ENCODE results near the gene TXNDC2. TPM values are rescaled to one million over a fixed set of nuclear protein-coding genes. Genes with fewer than 3 reads are reported as not detected.

TXNDC2 gene
- total and polyA plus RNA-seq, 4 donors = 0.17 to 0.35 (median 0.27) TPM; not detected in 1

GRCh38 chr18:9868857-9869714 lies 16.7 kb upstream of the TXNDC2 start:
- DNase-seq (ENCODE audit: low read depth in 4 of 6, low spot score in 6 of 6) = no peak
- Histone ChIP-seq H3K27ac (ENCODE audit: low read depth, low read length) (no peak overlapping the region), H3K9me3 (ENCODE audit: control insufficient read depth, insufficient read depth, low read length) (peaks cover 4% of the 10 kb centered on the region), H3K27me3 (ENCODE audit: control insufficient read depth, insufficient read depth, low read length) (no peaks in the 10 kb centered on the region), H3K4me1 (ENCODE audit: control insufficient read depth, insufficient read depth, low read length) (peaks cover 3% of the 10 kb centered on the region), H3K36me3 (ENCODE audit: control insufficient read depth, insufficient read depth, low read length) (no peaks in the 10 kb centered on the region), H3K4me3 (ENCODE audit: low read depth, low read length) (no peak overlapping the region)
- 69% methylated on average over 4 of the region's 6 CpGs for WGBS (ENCODE audit: insufficient coverage)

GRCh38 chr18:9869715-9870430 lies 15.9 kb upstream of the TXNDC2 start:
- Histone ChIP-seq H3K36me3 (ENCODE audit: control insufficient read depth, insufficient read depth, low read length) (no peaks in the 10 kb centered on the region), H3K4me1 (ENCODE audit: control insufficient read depth, insufficient read depth, low read length) (peaks cover 3% of the 10 kb centered on the region), H3K27me3 (ENCODE audit: control insufficient read depth, insufficient read depth, low read length) (no peaks in the 10 kb centered on the region), H3K27ac (ENCODE audit: low read depth, low read length) (no peak overlapping the region), H3K9me3 (ENCODE audit: control insufficient read depth, insufficient read depth, low read length) (peaks cover 4% of the 10 kb centered on the region), H3K4me3 (ENCODE audit: low read depth, low read length) (no peak overlapping the region)
- WGBS (ENCODE audit: insufficient coverage) = 53% methylated on average over 6 of the region's 9 CpGs
- no peak for DNase-seq (ENCODE audit: low read depth in 4 of 6, low spot score in 6 of 6)

- no peak overlapping the region for H3K4me3 ChIP-seq (ENCODE audit: low read depth, low read length)
- H3K36me3 ChIP-seq (ENCODE audit: control insufficient read depth, insufficient read depth, low read length) = no peaks in the 10 kb centered on the region
- H3K27me3 ChIP-seq (ENCODE audit: control insufficient read depth, insufficient read depth, low read length) = no peaks in the 10 kb centered on the region
- 35% methylated on average over 4 of the region's 4 CpGs for WGBS (ENCODE audit: insufficient coverage)
- peak in 1 of 6 donors; percentile 43 for DNase-seq (ENCODE audit: low read depth in 4 of 6, low spot score in 6 of 6)
- peaks cover 3% of the 10 kb centered on the region for H3K4me1 ChIP-seq (ENCODE audit: control insufficient read depth, insufficient read depth, low read length)
- no peaks in the 10 kb centered on the region for H3K9me3 ChIP-seq (ENCODE audit: control insufficient read depth, insufficient read depth, low read length)
- H3K27ac ChIP-seq (ENCODE audit: low read depth, low read length) = no peak overlapping the region
Measured at GRCh38 chr18:9870431-9871008, 15.3 kb upstream of the TXNDC2 start.

- DNase-seq (ENCODE audit: low read depth in 4 of 6, low spot score in 6 of 6) = no peak
- H3K36me3 ChIP-seq (ENCODE audit: control insufficient read depth, insufficient read depth, low read length) = no peaks in the 10 kb centered on the region
- no peaks in the 10 kb centered on the region for H3K9me3 ChIP-seq (ENCODE audit: control insufficient read depth, insufficient read depth, low read length)
- no peaks in the 10 kb centered on the region for H3K27me3 ChIP-seq (ENCODE audit: control insufficient read depth, insufficient read depth, low read length)
- peaks cover 3% of the 10 kb centered on the region for H3K4me1 ChIP-seq (ENCODE audit: control insufficient read depth, insufficient read depth, low read length)
- H3K4me3 ChIP-seq (ENCODE audit: low read depth, low read length) = no peak overlapping the region
- 92% methylated on average over 4 of the region's 6 CpGs for WGBS (ENCODE audit: insufficient coverage)
- H3K27ac ChIP-seq (ENCODE audit: low read depth, low read length) = no peak overlapping the region
Measured at GRCh38 chr18:9871244-9871746, 14.5 kb upstream of the TXNDC2 start.

- no peaks in the 10 kb centered on the region for H3K36me3 ChIP-seq (ENCODE audit: control insufficient read depth, insufficient read depth, low read length)
- DNase-seq (ENCODE audit: low read depth in 4 of 6, low spot score in 6 of 6) = no peak
- H3K4me3 ChIP-seq (ENCODE audit: low read depth, low read length) = no peak overlapping the region
- H3K4me1 ChIP-seq (ENCODE audit: control insufficient read depth, insufficient read depth, low read length) = peaks cover 3% of the 10 kb centered on the region
- H3K27ac ChIP-seq (ENCODE audit: low read depth, low read length) = no peak overlapping the region
- H3K27me3 ChIP-seq (ENCODE audit: control insufficient read depth, insufficient read depth, low read length) = no peaks in the 10 kb centered on the region
- H3K9me3 ChIP-seq (ENCODE audit: control insufficient read depth, insufficient read depth, low read length) = no peaks in the 10 kb centered on the region
Measured at GRCh38 chr18:9872823-9873222, 12.9 kb upstream of the TXNDC2 start.

- WGBS (ENCODE audit: insufficient coverage) = no CpG with 5 or more reads among the region's 1 CpG
- no peaks in the 10 kb centered on the region for H3K27me3 ChIP-seq (ENCODE audit: control insufficient read depth, insufficient read depth, low read length)
- DNase-seq (ENCODE audit: low read depth in 4 of 6, low spot score in 6 of 6) = no peak
- H3K4me3 ChIP-seq (ENCODE audit: low read depth, low read length) = no peak overlapping the region
- H3K4me1 ChIP-seq (ENCODE audit: control insufficient read depth, insufficient read depth, low read length) = peaks cover 3% of the 10 kb centered on the region
- H3K9me3 ChIP-seq (ENCODE audit: control insufficient read depth, insufficient read depth, low read length) = no peaks in the 10 kb centered on the region
- H3K27ac ChIP-seq (ENCODE audit: low read depth, low read length) = no peak overlapping the region
- no peaks in the 10 kb centered on the region for H3K36me3 ChIP-seq (ENCODE audit: control insufficient read depth, insufficient read depth, low read length)
Measured at GRCh38 chr18:9874728-9875127, 11.0 kb upstream of the TXNDC2 start.

GRCh38 chr18:9876212-9876866 lies 9.4 kb upstream of the TXNDC2 start:
- no peak overlapping the region for H3K4me3 ChIP-seq (ENCODE audit: low read depth, low read length)
- no peaks in the 10 kb centered on the region for H3K36me3 ChIP-seq (ENCODE audit: control insufficient read depth, insufficient read depth, low read length)
- WGBS (ENCODE audit: insufficient coverage) = no CpG with 5 or more reads among the region's 2 CpGs
- no peaks in the 10 kb centered on the region for H3K9me3 ChIP-seq (ENCODE audit: control insufficient read depth, insufficient read depth, low read length)
- DNase-seq (ENCODE audit: low read depth in 4 of 6, low spot score in 6 of 6) = no peak
- no peak overlapping the region for H3K27ac ChIP-seq (ENCODE audit: low read depth, low read length)
- no peaks in the 10 kb centered on the region for H3K27me3 ChIP-seq (ENCODE audit: control insufficient read depth, insufficient read depth, low read length)
- H3K4me1 ChIP-seq (ENCODE audit: control insufficient read depth, insufficient read depth, low read length) = no peaks in the 10 kb centered on the region

- H3K4me1 ChIP-seq (ENCODE audit: control insufficient read depth, insufficient read depth, low read length) = no peaks in the 10 kb centered on the region
- WGBS (ENCODE audit: insufficient coverage) = 98% methylated on average over 4 of the region's 9 CpGs
- DNase-seq (ENCODE audit: low read depth in 4 of 6, low spot score in 6 of 6) = no peak
- no peak overlapping the region for H3K27ac ChIP-seq (ENCODE audit: low read depth, low read length)
- H3K9me3 ChIP-seq (ENCODE audit: control insufficient read depth, insufficient read depth, low read length) = no peaks in the 10 kb centered on the region
- H3K27me3 ChIP-seq (ENCODE audit: control insufficient read depth, insufficient read depth, low read length) = no peaks in the 10 kb centered on the region
- no peaks in the 10 kb centered on the region for H3K36me3 ChIP-seq (ENCODE audit: control insufficient read depth, insufficient read depth, low read length)
- H3K4me3 ChIP-seq (ENCODE audit: low read depth, low read length) = no peak overlapping the region
Measured at GRCh38 chr18:9876867-9877654, 8.7 kb upstream of the TXNDC2 start.

GRCh38 chr18:9877655-9878014 lies 8.1 kb upstream of the TXNDC2 start:
- DNase-seq (ENCODE audit: low read depth in 4 of 6, low spot score in 6 of 6) = no peak
- no peak overlapping the region for H3K27ac ChIP-seq (ENCODE audit: low read depth, low read length)
- H3K4me1 ChIP-seq (ENCODE audit: control insufficient read depth, insufficient read depth, low read length) = no peaks in the 10 kb centered on the region
- H3K36me3 ChIP-seq (ENCODE audit: control insufficient read depth, insufficient read depth, low read length) = no peaks in the 10 kb centered on the region
- no peaks in the 10 kb centered on the region for H3K9me3 ChIP-seq (ENCODE audit: control insufficient read depth, insufficient read depth, low read length)
- no peak overlapping the region for H3K4me3 ChIP-seq (ENCODE audit: low read depth, low read length)
- H3K27me3 ChIP-seq (ENCODE audit: control insufficient read depth, insufficient read depth, low read length) = no peaks in the 10 kb centered on the region

Data from spinal cord (tissue), 10 donors.